Upper lobe of left lung (tissue), 6 donors: ENCODE results near the gene DDX18. TPM values are rescaled to one million over a fixed set of nuclear protein-coding genes. Genes with fewer than 3 reads are reported as not detected.

ENCODE experiments used
- ATAC-seq, 2 donors: fragments of 200-7000 bp; cut with Tn5 transposase; one replicate each; pipeline ENCODE4 v1.9.1; 2022; ENCODE audit warnings: mild to moderate bottlenecking in 2 of 2, moderate library complexity in 2 of 2; ENCODE audit not compliant: low FRiP score in 2 of 2
- DNase-seq, 2 donors: peaks; one replicate each; pipeline ENCODE4 v3.0.0-alpha.2; 2019 to 2020
- H3K27ac ChIP-seq, 4 donors: fragments of 200-600 bp; sonication (generic); one replicate each; pipeline ENCODE4 v1.5.1; 2016 to 2019
- H3K27me3 ChIP-seq, 4 donors: fragments of 200-600 bp; sonication (generic); one replicate each; pipeline ENCODE4 v1.5.1; 2017 to 2019
- H3K36me3 ChIP-seq, 4 donors: fragments of 200-600 bp; sonication (generic); one replicate each; pipeline ENCODE4 v1.5.1; 2016 to 2019
- H3K4me1 ChIP-seq, 4 donors: fragments of 200-600 bp; sonication (generic); one replicate each; pipeline ENCODE4 v1.5.1; 2018 to 2019
- H3K4me3 ChIP-seq, 4 donors: fragments of 200-600 bp; sonication (generic); one replicate each; pipeline ENCODE4 v1.5.1; 2017 to 2019; ENCODE audit warnings: mild to moderate bottlenecking in 2 of 4, moderate library complexity in 1 of 4
- H3K9me3 ChIP-seq, 4 donors: fragments of 200-600 bp; sonication (generic); one replicate each; pipeline ENCODE4 v1.5.1; 2018 to 2019
- EP300 ChIP-seq, 4 donors: sonication (generic); formaldehyde crosslinking; IDR thresholded peaks; one replicate each; pipeline ENCODE4 v1.5.1; 2017; ENCODE audit warnings: antibody characterized with exemption in 4 of 4, control low read depth in 2 of 4
- POLR2A ChIP-seq, 4 donors: fragments of 450-650 bp; IDR thresholded peaks; one replicate each; pipeline ENCODE4 v1.5.1; 2016 to 2017; ENCODE audit warnings: antibody characterized with exemption in 4 of 4, mild to moderate bottlenecking in 2 of 4
- POLR2AphosphoS5 ChIP-seq, 2 donors: sonication (generic); formaldehyde crosslinking; IDR thresholded peaks; one replicate each; pipeline ENCODE4 v1.5.1; 2017; ENCODE audit warnings: antibody characterized with exemption in 2 of 2
- WGBS, 2 donors: methylation state at CpG; one replicate each; pipeline ENCODE4 v1.1.5; 2017 to 2018; 5-methylcytosine and 5-hydroxymethylcytosine counted together
- total RNA-seq, 6 donors: library from RNA; depleted of rRNA in 4 of 6; stranded (reverse); fragments of >200 nt in 4 of 6; gene quantifications; one replicate each; pipeline versions ENCODE4 v1.1.0 to v1.2.1, GENCODE V29; 2016 to 2021
- TF ChIP-seq, protein P1 (sequence below), 6 experiments: fragments of 450-650 bp in 4 of 6; fragments of 200-600 bp in 2 of 6; sonication (generic) in 2 of 6; IDR thresholded peaks; one replicate each; pipeline ENCODE4 v1.5.1; 2016 to 2019; ENCODE audit warnings: antibody characterized with exemption in 6 of 6
- donor health status: DM: no; HTN: no; CAD: no; lungs with moderate emphysema.
- donor health status: DM: no; HTN: yes; CAD: no; lungs with severe emphysema.

DDX18 gene
- 10 to 100 TPM; 16.4 to 65.8 (median 46.7) TPM for total RNA-seq

DNA sequence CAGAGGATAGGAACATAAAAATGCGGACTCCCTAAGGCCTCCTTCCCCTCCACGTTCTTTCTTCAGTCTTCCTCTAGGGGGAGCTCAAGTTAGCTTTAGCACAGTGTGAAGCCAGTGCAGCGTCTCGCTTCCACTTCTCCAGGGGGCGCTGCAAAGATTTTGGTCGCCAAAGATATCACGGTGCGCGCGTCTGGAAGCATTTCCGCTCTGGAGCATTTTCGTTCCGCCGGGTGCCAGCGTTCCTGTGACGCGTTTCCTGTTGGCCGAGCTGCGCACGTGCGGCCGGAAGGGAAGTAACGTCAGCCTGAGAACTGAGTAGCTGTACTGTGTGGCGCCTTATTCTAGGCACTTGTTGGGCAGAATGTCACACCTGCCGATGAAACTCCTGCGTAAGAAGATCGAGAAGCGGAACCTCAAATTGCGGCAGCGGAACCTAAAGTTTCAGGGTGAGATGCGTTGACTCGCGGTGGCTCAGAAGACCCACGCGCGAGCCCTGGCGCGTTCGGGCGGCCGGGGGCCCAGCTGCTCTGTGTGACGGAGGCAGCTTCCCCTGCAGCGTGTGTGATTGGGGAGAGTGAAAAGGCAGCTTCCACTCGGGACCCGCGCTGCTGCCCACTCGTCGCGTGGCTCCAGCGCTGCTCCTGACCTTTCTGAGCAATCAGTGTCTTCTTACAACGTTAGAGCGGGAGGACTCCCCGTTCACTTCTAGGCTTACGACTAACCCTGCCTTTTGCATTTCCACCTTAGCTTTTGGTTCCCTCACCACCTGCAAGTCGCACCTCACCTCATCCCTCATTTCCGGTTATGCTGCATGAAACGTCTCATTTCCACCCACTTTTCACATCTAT is at the start of gene DDX18:
Gene DDX18 (plus strand): TSS at position 275 of the 848 bp plus-strand sequence. CDS start 87 bp downstream, at position 362.
- 0 to 1% methylated on average over 33 to 54 of the region's 57 CpGs for WGBS, 2 donors

DNA sequence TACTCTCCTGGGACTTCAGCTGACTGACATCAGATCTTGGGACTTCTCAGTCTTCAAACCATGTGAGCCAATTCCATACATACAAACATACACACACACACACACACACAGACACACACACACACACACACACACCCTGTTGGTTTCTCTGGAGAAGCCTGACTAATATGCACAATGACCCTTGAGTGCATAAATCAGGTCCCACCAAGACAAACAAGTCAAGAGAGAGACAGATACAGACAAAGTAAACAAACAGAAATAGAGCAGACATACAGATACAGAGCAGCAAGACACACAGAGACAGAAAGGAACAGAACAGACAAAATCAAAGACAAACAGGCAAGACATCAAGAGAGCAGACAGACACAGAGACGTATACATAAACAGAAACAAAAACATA is 43.8 kb upstream of the DDX18 start:
- Histone ChIP-seq H3K4me1 (no peaks in the 10 kb centered on the region), H3K9me3 (no peaks in the 10 kb centered on the region), H3K36me3 (no peaks in the 10 kb centered on the region), H3K27ac (no peak overlapping the region), H3K27me3 (no peaks in the 10 kb centered on the region), H3K4me3 (no peak overlapping the region)
- ATAC-seq (no peak), DNase-seq (no peak)
- no peak for TF ChIP-seq EP300 (IDR thresholded peaks at IDR 0.05)
- no peak for TF ChIP-seq POLR2AphosphoS5 (IDR thresholded peaks at IDR 0.05)
- no peak for TF ChIP-seq POLR2A (IDR thresholded peaks at IDR 0.05)
- TF ChIP-seq, protein P1, sequence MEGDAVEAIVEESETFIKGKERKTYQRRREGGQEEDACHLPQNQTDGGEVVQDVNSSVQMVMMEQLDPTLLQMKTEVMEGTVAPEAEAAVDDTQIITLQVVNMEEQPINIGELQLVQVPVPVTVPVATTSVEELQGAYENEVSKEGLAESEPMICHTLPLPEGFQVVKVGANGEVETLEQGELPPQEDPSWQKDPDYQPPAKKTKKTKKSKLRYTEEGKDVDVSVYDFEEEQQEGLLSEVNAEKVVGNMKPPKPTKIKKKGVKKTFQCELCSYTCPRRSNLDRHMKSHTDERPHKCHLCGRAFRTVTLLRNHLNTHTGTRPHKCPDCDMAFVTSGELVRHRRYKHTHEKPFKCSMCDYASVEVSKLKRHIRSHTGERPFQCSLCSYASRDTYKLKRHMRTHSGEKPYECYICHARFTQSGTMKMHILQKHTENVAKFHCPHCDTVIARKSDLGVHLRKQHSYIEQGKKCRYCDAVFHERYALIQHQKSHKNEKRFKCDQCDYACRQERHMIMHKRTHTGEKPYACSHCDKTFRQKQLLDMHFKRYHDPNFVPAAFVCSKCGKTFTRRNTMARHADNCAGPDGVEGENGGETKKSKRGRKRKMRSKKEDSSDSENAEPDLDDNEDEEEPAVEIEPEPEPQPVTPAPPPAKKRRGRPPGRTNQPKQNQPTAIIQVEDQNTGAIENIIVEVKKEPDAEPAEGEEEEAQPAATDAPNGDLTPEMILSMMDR (IDR thresholded peaks at IDR 0.05): no peak
- WGBS, 2 donors: 43 to 64% methylated on average over 1 of the region's 1 CpG

More for the DNA sequence above, at the start of gene DDX18:
- Histone ChIP-seq H3K4me3 (peak within 1 kb of the TSS; percentile 67 to 96 (median 76)), H3K36me3 (peaks cover 11 to 22% (median 15%) of the 10 kb centered on the region in 4 donors), H3K27me3 (no peaks in the 10 kb centered on the region), H3K4me1 (peaks cover 17 to 23% (median 19%) of the 10 kb centered on the region in 4 donors), H3K9me3 (no peaks in the 10 kb centered on the region), H3K27ac (peak within 1 kb of the TSS; percentile 85 to 94 (median 90))
- peak; percentile 99 for ATAC-seq
- peak; percentile 96 for DNase-seq
- TF ChIP-seq EP300 (IDR thresholded peaks at IDR 0.05) (peak in 2 of 4 donors; percentile 47 to 87), POLR2A (IDR thresholded peaks at IDR 0.05) (peak in 3 of 4 donors; percentile 39 to 78 (median 73)), POLR2AphosphoS5 (IDR thresholded peaks at IDR 0.05) (peak; percentile 90 to 95)
- TF ChIP-seq, protein P1 (IDR thresholded peaks at IDR 0.05): peak; percentile 95 to 98 (median 98)

DNA sequence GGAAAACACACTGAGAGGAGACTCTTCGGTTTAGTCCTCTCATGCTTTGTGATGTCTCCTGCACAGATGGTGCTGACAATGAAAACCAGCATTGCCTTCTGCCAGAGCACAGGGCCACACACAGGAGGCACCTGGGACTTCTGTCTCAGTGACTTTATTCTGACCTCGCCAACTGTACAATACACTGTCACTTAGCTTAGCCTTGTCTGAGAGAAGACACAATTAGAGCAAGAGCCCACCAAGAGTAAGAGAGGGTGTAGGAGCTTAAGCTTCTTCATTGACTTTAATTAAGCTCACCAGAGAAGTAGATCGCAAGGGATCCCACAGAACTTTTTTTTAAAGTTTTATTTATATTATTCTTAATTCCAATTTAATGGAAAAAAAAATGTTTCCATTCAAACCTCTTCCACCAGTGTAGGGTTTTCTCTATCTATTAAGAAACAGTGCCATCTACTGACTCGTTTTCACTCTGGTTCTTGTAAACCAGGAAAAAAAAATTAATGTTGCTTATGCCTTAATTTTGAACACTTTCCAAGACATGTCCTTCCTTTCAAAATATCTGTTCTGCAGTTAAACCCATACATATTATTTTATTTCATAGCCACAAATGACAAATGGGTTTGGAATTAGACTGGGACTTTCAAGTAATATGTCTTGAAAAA is 42.4 kb upstream of the DDX18 start:
- no peak for ATAC-seq
- WGBS, 2 donors: 42 to 46% methylated on average over 4 of the region's 4 CpGs

DNA sequence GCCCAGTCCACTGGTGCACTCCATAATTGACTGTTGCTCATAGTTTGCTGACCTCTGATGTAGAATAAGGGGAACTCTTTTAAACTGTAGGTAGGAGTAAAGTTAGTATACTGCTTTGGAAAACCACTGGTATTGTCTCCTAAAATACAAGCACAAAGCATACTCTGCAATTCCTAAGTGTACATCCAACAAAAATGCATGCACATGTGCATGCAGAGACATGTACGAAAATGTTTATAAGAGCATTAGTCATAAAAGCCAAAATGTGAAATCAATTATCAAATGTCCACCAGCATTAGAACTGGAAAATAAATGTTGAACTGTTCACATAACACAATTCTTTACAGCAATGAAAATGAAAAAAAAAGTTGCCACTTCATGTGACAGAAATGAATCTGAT is 39.8 kb upstream of the DDX18 start:
- no peaks in the 10 kb centered on the region for H3K27me3 ChIP-seq
- WGBS, 2 donors: 80 to 91% methylated on average over 1 of the region's 1 CpG
- no peak overlapping the region for H3K27ac ChIP-seq
- no peak overlapping the region for H3K4me3 ChIP-seq
- no peaks in the 10 kb centered on the region for H3K9me3 ChIP-seq
- no peaks in the 10 kb centered on the region for H3K36me3 ChIP-seq
- no peaks in the 10 kb centered on the region for H3K4me1 ChIP-seq
- no peak for ATAC-seq
- TF ChIP-seq POLR2AphosphoS5 (IDR thresholded peaks at IDR 0.05) (no peak), EP300 (IDR thresholded peaks at IDR 0.05) (no peak), POLR2A (IDR thresholded peaks at IDR 0.05) (no peak)
- TF ChIP-seq, protein P1 (IDR thresholded peaks at IDR 0.05): no peak
- DNase-seq: no peak

More for the DNA sequence above, 42.4 kb upstream of the DDX18 start:
- H3K4me3 ChIP-seq: no peak overlapping the region
- TF ChIP-seq, protein P1 (IDR thresholded peaks at IDR 0.05): peak in 1 of 6 experiments; percentile 9
- TF ChIP-seq EP300 (IDR thresholded peaks at IDR 0.05): no peak
- TF ChIP-seq POLR2AphosphoS5 (IDR thresholded peaks at IDR 0.05): no peak
- no peaks in the 10 kb centered on the region for H3K27me3 ChIP-seq
- H3K27ac ChIP-seq: no peak overlapping the region
- H3K36me3 ChIP-seq: no peaks in the 10 kb centered on the region
- no peak for DNase-seq
- H3K4me1 ChIP-seq: no peaks in the 10 kb centered on the region
- no peaks in the 10 kb centered on the region for H3K9me3 ChIP-seq
